ENCODE measurements around the gene SAP30BP. TPM values are rescaled to one million over a fixed set of nuclear protein-coding genes. Genes with fewer than 3 reads are reported as not detected.
A peak's percentile ranks its signal among the peaks of the same experiment; 100 is the strongest.

SAP30BP gene
- total and polyA plus RNA-seq, 4 donors: 43.3 to 127 (median 75.6) TPM

- WGBS, 2 donors: 91% methylated on average over 14 of the region's 14 CpGs
- Histone ChIP-seq H3K4me1 (ENCODE audit: control insufficient read depth in 1 of 2, insufficient read depth in 2 of 2, low read length in 2 of 2) (no peaks in the 10 kb centered on the region), H3K27ac (ENCODE audit: low read depth in 1 of 2, low read length in 2 of 2) (no peak overlapping the region), H3K9me3 (ENCODE audit: control insufficient read depth, low read length) (no peaks in the 10 kb centered on the region), H3K36me3 (ENCODE audit: control insufficient read depth in 1 of 2, insufficient read depth in 2 of 2, low read length in 1 of 2) (no peaks in the 10 kb centered on the region), H3K27me3 (ENCODE audit: control insufficient read depth in 1 of 2, insufficient read depth in 2 of 2, low read length in 1 of 2) (no peaks in the 10 kb centered on the region), H3K4me3 (ENCODE audit: low read length in 2 of 2) (no peak overlapping the region)
- DNase-seq (no peak), ATAC-seq (ENCODE audit: low FRiP score) (no peak)
- intact Hi-C loops (cut with DNase I): no loop called here
These were observed 72.7 kb downstream of the SAP30BP start for GRCh38 chr17:75739801-75740200.

GRCh38 chr17:75740215-75740614, 73.1 kb downstream of the SAP30BP start:
- Histone ChIP-seq H3K4me1 (ENCODE audit: control insufficient read depth in 1 of 2, insufficient read depth in 2 of 2, low read length in 2 of 2) (no peaks in the 10 kb centered on the region), H3K9me3 (ENCODE audit: control insufficient read depth, low read length) (no peaks in the 10 kb centered on the region), H3K27ac (ENCODE audit: low read depth in 1 of 2, low read length in 2 of 2) (no peak overlapping the region), H3K27me3 (ENCODE audit: control insufficient read depth in 1 of 2, insufficient read depth in 2 of 2, low read length in 1 of 2) (no peaks in the 10 kb centered on the region), H3K36me3 (ENCODE audit: control insufficient read depth in 1 of 2, insufficient read depth in 2 of 2, low read length in 1 of 2) (no peaks in the 10 kb centered on the region), H3K4me3 (ENCODE audit: low read length in 2 of 2) (no peak overlapping the region)
- WGBS, 2 donors: 92 to 93% methylated on average over 17 of the region's 17 CpGs
- DNase-seq (no peak), ATAC-seq (ENCODE audit: low FRiP score) (no peak)
- intact Hi-C loops (cut with DNase I): no loop called here

DNA sequence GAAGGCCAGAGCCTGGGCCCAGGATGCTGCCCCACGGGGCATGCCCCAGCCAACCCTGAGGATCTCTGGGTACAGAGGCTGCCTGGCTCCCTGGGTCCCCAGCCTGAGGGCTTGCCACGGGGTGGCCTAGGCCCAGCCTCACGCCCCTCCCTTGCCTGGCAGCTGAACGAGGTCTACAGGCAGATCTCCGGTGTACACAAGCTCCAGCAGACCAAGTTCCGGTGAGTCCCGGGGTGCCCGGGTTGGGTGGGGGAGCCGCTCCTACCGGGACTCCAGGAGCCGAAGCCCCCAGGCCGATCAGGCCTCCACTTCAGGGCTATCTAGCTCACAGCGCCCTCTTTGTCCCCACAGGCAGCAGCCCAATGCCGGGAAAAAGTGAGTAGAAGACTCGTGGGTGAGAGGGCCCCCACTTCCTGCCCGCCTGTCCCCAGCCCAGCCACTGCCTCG, 73.5 kb downstream of the SAP30BP start:
- DNase-seq: no peak
- intact Hi-C loops (cut with DNase I): no loop called here
- no peaks in the 10 kb centered on the region for H3K36me3 ChIP-seq (ENCODE audit: control insufficient read depth in 1 of 2, insufficient read depth in 2 of 2, low read length in 1 of 2)
- H3K4me3 ChIP-seq (ENCODE audit: low read length in 2 of 2): no peak overlapping the region
- 80 to 83% methylated on average over 16 to 17 of the region's 17 CpGs for WGBS, 2 donors
- no peaks in the 10 kb centered on the region for H3K27me3 ChIP-seq (ENCODE audit: control insufficient read depth in 1 of 2, insufficient read depth in 2 of 2, low read length in 1 of 2)
- H3K9me3 ChIP-seq (ENCODE audit: control insufficient read depth, low read length): no peaks in the 10 kb centered on the region
- H3K4me1 ChIP-seq (ENCODE audit: control insufficient read depth in 1 of 2, insufficient read depth in 2 of 2, low read length in 2 of 2): no peaks in the 10 kb centered on the region
- no peak overlapping the region for H3K27ac ChIP-seq (ENCODE audit: low read depth in 1 of 2, low read length in 2 of 2)
- no peak for ATAC-seq (ENCODE audit: low FRiP score)

DNA sequence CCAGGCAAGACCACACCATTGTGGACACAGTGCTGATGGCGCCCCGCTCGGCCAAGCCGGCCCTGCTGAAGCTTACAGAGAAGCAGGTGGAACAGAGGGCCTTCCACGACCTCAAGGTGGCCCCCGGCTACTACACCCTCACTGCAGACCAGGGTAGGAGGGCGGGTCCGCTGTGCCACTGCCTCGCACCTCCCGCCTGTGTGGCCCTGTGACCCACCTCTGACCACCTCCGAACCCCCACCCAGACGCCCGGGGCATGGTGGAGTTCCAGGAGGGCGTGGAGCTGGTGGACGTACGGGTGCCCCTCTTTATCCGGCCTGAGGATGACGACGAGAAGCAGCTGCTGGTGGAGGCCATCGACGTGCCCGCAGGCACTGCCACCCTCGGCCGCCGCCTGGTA, 75.2 kb downstream of the SAP30BP start:
- Histone ChIP-seq H3K9me3 (ENCODE audit: control insufficient read depth, low read length) (no peaks in the 10 kb centered on the region), H3K4me3 (ENCODE audit: low read length in 2 of 2) (no peak overlapping the region), H3K4me1 (ENCODE audit: control insufficient read depth in 1 of 2, insufficient read depth in 2 of 2, low read length in 2 of 2) (no peaks in the 10 kb centered on the region), H3K36me3 (ENCODE audit: control insufficient read depth in 1 of 2, insufficient read depth in 2 of 2, low read length in 1 of 2) (no peaks in the 10 kb centered on the region), H3K27ac (ENCODE audit: low read depth in 1 of 2, low read length in 2 of 2) (no peak overlapping the region), H3K27me3 (ENCODE audit: control insufficient read depth in 1 of 2, insufficient read depth in 2 of 2, low read length in 1 of 2) (no peaks in the 10 kb centered on the region)
- DNase-seq: peak in 1 of 2 donors; percentile 46
- intact Hi-C loops (cut with DNase I): no loop called here
- ATAC-seq (ENCODE audit: low FRiP score): peak; percentile 23
- WGBS, 2 donors: 88 to 94% methylated on average over 23 to 25 of the region's 25 CpGs

DNA sequence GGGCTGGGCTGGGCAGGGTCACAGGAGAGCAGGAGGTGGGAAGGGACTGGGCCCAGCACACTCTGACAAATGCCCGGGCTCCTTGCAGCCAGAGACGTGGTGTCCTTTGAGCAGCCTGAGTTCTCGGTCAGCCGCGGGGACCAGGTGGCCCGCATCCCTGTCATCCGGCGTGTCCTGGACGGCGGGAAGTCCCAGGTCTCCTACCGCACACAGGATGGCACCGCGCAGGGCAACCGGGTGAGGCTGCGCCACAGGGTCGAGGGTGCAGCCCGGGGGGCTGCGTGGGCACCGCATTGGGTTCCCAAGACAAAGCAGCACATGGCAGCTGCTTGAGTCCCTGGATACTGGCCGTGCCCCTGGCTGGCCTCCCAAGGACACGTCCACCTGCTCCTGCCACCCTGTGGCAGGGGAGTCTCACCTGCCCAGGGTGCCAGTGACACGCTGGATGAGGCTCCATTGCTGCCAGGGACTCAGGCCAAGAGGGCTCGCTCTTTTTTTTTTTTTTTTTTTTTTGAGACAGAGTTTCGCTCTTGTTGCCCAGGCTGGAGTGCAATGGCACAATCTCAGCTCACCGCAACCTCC, 76.6 kb downstream of the SAP30BP start:
- no peak for ATAC-seq (ENCODE audit: low FRiP score)
- no peaks in the 10 kb centered on the region for H3K27me3 ChIP-seq (ENCODE audit: control insufficient read depth in 1 of 2, insufficient read depth in 2 of 2, low read length in 1 of 2)
- no peak overlapping the region for H3K27ac ChIP-seq (ENCODE audit: low read depth in 1 of 2, low read length in 2 of 2)
- no peaks in the 10 kb centered on the region for H3K9me3 ChIP-seq (ENCODE audit: control insufficient read depth, low read length)
- H3K4me1 ChIP-seq (ENCODE audit: control insufficient read depth in 1 of 2, insufficient read depth in 2 of 2, low read length in 2 of 2): no peaks in the 10 kb centered on the region
- 91 to 94% methylated on average over 24 to 25 of the region's 25 CpGs for WGBS, 2 donors
- no peak overlapping the region for H3K4me3 ChIP-seq (ENCODE audit: low read length in 2 of 2)
- no peaks in the 10 kb centered on the region for H3K36me3 ChIP-seq (ENCODE audit: control insufficient read depth in 1 of 2, insufficient read depth in 2 of 2, low read length in 1 of 2)
- no peak for DNase-seq
- intact Hi-C loops (cut with DNase I): no loop called here

- H3K36me3 ChIP-seq (ENCODE audit: control insufficient read depth in 1 of 2, insufficient read depth in 2 of 2, low read length in 1 of 2): no peaks in the 10 kb centered on the region
These were observed 81.6 kb downstream of the SAP30BP start for GRCh38 chr17:75748706-75749105.

DNA sequence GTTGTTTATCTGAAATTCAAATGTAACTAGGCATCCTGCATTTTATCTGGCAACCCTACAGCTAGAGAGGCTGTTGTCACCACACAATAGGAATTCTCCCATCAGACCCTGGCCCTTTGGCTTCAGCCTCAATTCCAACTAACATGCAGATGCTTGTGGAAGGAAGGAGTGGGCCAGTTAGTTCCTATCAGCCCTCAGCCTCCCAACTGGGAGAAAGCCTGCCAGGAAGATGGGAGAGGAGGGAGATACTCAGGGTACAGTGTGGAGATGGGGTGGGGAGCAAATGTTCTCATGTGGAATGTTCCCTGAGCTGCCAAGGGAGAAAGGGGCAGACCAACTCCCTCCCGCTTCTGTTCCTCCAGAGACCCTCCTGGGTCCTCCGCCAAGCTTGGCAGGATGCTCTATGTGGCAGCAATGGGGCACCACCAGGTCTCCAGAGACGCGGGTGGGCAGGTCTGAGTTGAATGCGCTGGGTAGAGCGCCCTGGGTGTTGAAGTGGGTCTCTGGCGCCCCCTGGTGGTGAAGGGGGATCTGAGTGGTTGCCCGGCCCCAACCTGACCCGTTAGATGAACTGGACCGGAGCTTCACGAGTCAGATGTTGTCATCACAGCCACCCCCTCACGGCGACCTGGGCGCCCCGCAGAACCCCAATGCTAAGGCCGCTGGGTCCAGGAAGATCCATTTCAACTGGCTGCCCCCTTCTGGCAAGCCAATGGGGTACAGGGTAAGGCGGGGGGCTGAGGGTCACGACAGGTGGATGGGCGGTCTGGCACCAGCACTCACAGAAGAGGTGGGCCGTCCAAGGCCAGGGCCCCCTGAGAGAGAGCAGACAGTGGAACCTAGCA, 82.6 kb downstream of the SAP30BP start:
- no peaks in the 10 kb centered on the region for H3K27me3 ChIP-seq (ENCODE audit: control insufficient read depth in 1 of 2, insufficient read depth in 2 of 2, low read length in 1 of 2)
- no peak overlapping the region for H3K4me3 ChIP-seq (ENCODE audit: low read length in 2 of 2)
- H3K36me3 ChIP-seq (ENCODE audit: control insufficient read depth in 1 of 2, insufficient read depth in 2 of 2, low read length in 1 of 2): no peaks in the 10 kb centered on the region
- peak; percentile 82 for ATAC-seq (ENCODE audit: low FRiP score)
- intact Hi-C loops (cut with DNase I): loop anchor here (2.0 to 5.0 kb wide), 5 partner anchors 52 to 322 kb away; partner anchors contain the start of gene SMIM5 (in 2 of the 2)
- DNase-seq: peak; percentile 91 to 97
- H3K27ac ChIP-seq (ENCODE audit: low read depth in 1 of 2, low read length in 2 of 2): no peak overlapping the region
- WGBS, 2 donors: 14 to 17% methylated on average over 20 of the region's 20 CpGs
- H3K4me1 ChIP-seq (ENCODE audit: control insufficient read depth in 1 of 2, insufficient read depth in 2 of 2, low read length in 2 of 2): no peaks in the 10 kb centered on the region
- no peaks in the 10 kb centered on the region for H3K9me3 ChIP-seq (ENCODE audit: control insufficient read depth, low read length)

More at GRCh38 chr17:75748706-75749105, 81.6 kb downstream of the SAP30BP start:
- DNase-seq (no peak), ATAC-seq (ENCODE audit: low FRiP score) (no peak)
- no peaks in the 10 kb centered on the region for H3K27me3 ChIP-seq (ENCODE audit: control insufficient read depth in 1 of 2, insufficient read depth in 2 of 2, low read length in 1 of 2)
- H3K27ac ChIP-seq (ENCODE audit: low read depth in 1 of 2, low read length in 2 of 2): no peak overlapping the region
- H3K4me1 ChIP-seq (ENCODE audit: control insufficient read depth in 1 of 2, insufficient read depth in 2 of 2, low read length in 2 of 2): no peaks in the 10 kb centered on the region
- H3K4me3 ChIP-seq (ENCODE audit: low read length in 2 of 2): no peak overlapping the region
- WGBS, 2 donors: 79 to 80% methylated on average over 9 of the region's 9 CpGs
- intact Hi-C loops (cut with DNase I): loop anchor here (2.0 to 5.0 kb wide), 4 partner anchors 51 to 321 kb away; partner anchors contain the start of gene SMIM5 (in 2 of the 2)
- H3K9me3 ChIP-seq (ENCODE audit: control insufficient read depth, low read length): no peaks in the 10 kb centered on the region

- Histone ChIP-seq H3K4me1 (ENCODE audit: control insufficient read depth in 1 of 2, insufficient read depth in 2 of 2, low read length in 2 of 2) (no peaks in the 10 kb centered on the region), H3K27me3 (ENCODE audit: control insufficient read depth in 1 of 2, insufficient read depth in 2 of 2, low read length in 1 of 2) (no peaks in the 10 kb centered on the region), H3K4me3 (ENCODE audit: low read length in 2 of 2) (no peak overlapping the region), H3K27ac (ENCODE audit: low read depth in 1 of 2, low read length in 2 of 2) (no peak overlapping the region), H3K36me3 (ENCODE audit: control insufficient read depth in 1 of 2, insufficient read depth in 2 of 2, low read length in 1 of 2) (no peaks in the 10 kb centered on the region), H3K9me3 (ENCODE audit: control insufficient read depth, low read length) (no peaks in the 10 kb centered on the region)
- 88 to 89% methylated on average over 23 of the region's 23 CpGs for WGBS, 2 donors
- intact Hi-C loops (cut with DNase I): loop anchor here in 1 of 2 donors (5.0 kb wide), 1 partner anchor 76 kb away; no protein-coding TSS in a partner anchor
- DNase-seq: peak in 1 of 2 donors; percentile 63
- ATAC-seq (ENCODE audit: low FRiP score): no peak
These were observed 83.7 kb downstream of the SAP30BP start for GRCh38 chr17:75750661-75751423.
